ENCODE data around the gene GALM.

Gene GALM

DNA sequence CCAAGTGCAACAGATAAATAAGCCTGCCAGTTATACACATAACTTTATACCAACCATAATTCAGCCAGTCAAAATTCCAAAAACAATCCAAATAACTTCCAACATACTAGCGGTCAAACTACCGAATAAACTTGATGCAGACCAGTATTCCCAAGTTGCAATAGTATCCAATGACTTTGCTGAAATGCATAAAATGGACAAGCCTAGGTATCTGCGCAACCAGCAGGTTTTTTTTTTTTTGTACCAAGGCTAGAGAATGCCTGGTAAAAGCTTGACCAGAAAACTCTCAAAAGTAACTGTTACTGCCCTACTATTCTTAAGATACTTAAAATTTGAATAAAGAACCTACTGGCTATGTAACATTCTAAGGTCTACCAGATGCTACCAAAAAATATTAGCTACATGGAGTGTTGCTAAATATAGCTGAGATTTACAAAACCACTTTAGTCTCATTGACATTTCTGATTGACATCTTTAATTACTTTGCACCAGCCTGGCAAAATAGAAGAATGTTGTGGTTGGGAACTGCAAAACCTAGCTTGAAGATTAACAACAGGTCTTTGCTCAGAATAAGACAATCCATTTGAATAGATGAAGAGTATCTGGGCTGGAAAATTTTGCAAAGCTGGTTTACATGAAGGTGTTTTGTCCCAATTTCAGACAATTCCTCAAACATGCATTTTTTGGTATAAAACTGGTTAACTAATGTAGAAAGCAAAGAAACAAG lies 77.9 kb downstream of the GALM start:
- Histone ChIP-seq H3K4me2 (no peak overlapping the region), H4K20me1 (ENCODE audit: insufficient read depth) (peaks cover 49% of the 10 kb centered on the region), H3K36me3 (ENCODE audit: insufficient read depth) (peaks cover 49% of the 10 kb centered on the region; the same call in 1 of the 2 replicates), H2AFZ (ENCODE audit: low read depth) (no peak overlapping the region), H3K27ac (peak overlapping the region; percentile 7; the same call in 1 of the 2 replicates), H3K4me1 (ENCODE audit: low read depth, poor library complexity, severe bottlenecking) (peaks cover 70% of the 10 kb centered on the region), H3K9ac (no peak overlapping the region), H3K4me3 (IDR thresholded peaks at IDR 0.05; ENCODE audit: insufficient read depth, low read depth, low read length) (no peak overlapping the region), H3K79me2 (ENCODE audit: insufficient read depth, low read depth) (peaks cover 68% of the 10 kb centered on the region), H3K27me3 (ENCODE audit: insufficient read depth, low read depth) (no peaks in the 10 kb centered on the region; the same call in 1 of the 2 replicates)
- TF ChIP-seq, protein P1, sequence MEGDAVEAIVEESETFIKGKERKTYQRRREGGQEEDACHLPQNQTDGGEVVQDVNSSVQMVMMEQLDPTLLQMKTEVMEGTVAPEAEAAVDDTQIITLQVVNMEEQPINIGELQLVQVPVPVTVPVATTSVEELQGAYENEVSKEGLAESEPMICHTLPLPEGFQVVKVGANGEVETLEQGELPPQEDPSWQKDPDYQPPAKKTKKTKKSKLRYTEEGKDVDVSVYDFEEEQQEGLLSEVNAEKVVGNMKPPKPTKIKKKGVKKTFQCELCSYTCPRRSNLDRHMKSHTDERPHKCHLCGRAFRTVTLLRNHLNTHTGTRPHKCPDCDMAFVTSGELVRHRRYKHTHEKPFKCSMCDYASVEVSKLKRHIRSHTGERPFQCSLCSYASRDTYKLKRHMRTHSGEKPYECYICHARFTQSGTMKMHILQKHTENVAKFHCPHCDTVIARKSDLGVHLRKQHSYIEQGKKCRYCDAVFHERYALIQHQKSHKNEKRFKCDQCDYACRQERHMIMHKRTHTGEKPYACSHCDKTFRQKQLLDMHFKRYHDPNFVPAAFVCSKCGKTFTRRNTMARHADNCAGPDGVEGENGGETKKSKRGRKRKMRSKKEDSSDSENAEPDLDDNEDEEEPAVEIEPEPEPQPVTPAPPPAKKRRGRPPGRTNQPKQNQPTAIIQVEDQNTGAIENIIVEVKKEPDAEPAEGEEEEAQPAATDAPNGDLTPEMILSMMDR (conservative IDR thresholded peaks at IDR 0.05; ENCODE audit: low read depth, low read length) = no peak

- no peak overlapping the region for H3K4me3 ChIP-seq (IDR thresholded peaks at IDR 0.05; ENCODE audit: insufficient read depth, low read depth, low read length)
- TF ChIP-seq, protein P1 (conservative IDR thresholded peaks at IDR 0.05; ENCODE audit: low read depth, low read length) = no peak
- H3K27me3 ChIP-seq (ENCODE audit: insufficient read depth, low read depth) = no peaks in the 10 kb centered on the region; the same call in 1 of the 2 replicates
- H3K79me2 ChIP-seq (ENCODE audit: insufficient read depth, low read depth) = peaks cover 73% of the 10 kb centered on the region
- H3K9ac ChIP-seq = no peak overlapping the region
- H3K4me2 ChIP-seq = no peak overlapping the region
- peaks cover 76% of the 10 kb centered on the region for H3K4me1 ChIP-seq (ENCODE audit: low read depth, poor library complexity, severe bottlenecking)
- peaks cover 55% of the 10 kb centered on the region; the same call in 1 of the 2 replicates for H3K36me3 ChIP-seq (ENCODE audit: insufficient read depth)
- H2AFZ ChIP-seq (ENCODE audit: low read depth) = no peak overlapping the region
- peak overlapping the region; percentile 7; the same call in 1 of the 2 replicates for H3K27ac ChIP-seq
- H4K20me1 ChIP-seq (ENCODE audit: insufficient read depth) = peaks cover 52% of the 10 kb centered on the region
Measured at GRCh38 chr2:38744399-38744780, 78.5 kb downstream of the GALM start.

GRCh38 chr2:38745267-38745666 lies 79.4 kb downstream of the GALM start:
- Histone ChIP-seq H3K9ac (no peak overlapping the region), H3K27me3 (ENCODE audit: insufficient read depth, low read depth) (no peaks in the 10 kb centered on the region; the same call in 1 of the 2 replicates), H3K27ac (peak overlapping the region; percentile 7; the same call in 1 of the 2 replicates), H4K20me1 (ENCODE audit: insufficient read depth) (peaks cover 61% of the 10 kb centered on the region), H3K4me2 (peak overlapping the region; percentile 3; the same call in 1 of the 2 replicates), H2AFZ (ENCODE audit: low read depth) (no peak overlapping the region), H3K79me2 (ENCODE audit: insufficient read depth, low read depth) (peaks cover 78% of the 10 kb centered on the region), H3K4me3 (IDR thresholded peaks at IDR 0.05; ENCODE audit: insufficient read depth, low read depth, low read length) (no peak overlapping the region), H3K36me3 (ENCODE audit: insufficient read depth) (peaks cover 63% of the 10 kb centered on the region; the same call in 1 of the 2 replicates), H3K4me1 (ENCODE audit: low read depth, poor library complexity, severe bottlenecking) (peaks cover 79% of the 10 kb centered on the region)
- TF ChIP-seq, protein P1 (conservative IDR thresholded peaks at IDR 0.05; ENCODE audit: low read depth, low read length) = no peak

DNA sequence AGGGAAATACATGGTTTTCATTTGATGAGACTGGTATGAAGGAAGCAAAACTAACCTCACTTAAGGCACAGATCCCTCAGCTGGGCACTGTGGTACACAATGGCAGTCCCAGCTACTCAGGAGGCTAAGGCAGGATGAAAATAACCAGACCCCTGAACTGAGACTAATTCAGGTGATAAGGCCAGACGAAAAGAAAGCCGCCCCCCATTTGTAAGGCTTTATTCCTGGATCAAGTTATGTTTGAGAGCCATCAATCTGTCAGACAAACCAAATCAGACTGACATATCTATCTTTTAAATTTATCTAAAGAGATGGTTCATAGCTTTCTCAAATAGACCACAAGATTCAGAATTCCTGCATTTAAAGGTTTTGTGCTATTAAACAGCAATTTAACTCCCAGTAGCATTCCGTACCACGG lies 81.1 kb downstream of the GALM start:
- Histone ChIP-seq H3K36me3 (ENCODE audit: insufficient read depth) (peaks cover 63% of the 10 kb centered on the region; the same call in 1 of the 2 replicates), H3K27me3 (ENCODE audit: insufficient read depth, low read depth) (no peaks in the 10 kb centered on the region; the same call in 1 of the 2 replicates), H3K27ac (peak overlapping the region; percentile 7; the same call in 1 of the 2 replicates), H3K4me1 (ENCODE audit: low read depth, poor library complexity, severe bottlenecking) (peaks cover 71% of the 10 kb centered on the region), H2AFZ (ENCODE audit: low read depth) (no peak overlapping the region), H3K4me3 (IDR thresholded peaks at IDR 0.05; ENCODE audit: insufficient read depth, low read depth, low read length) (no peak overlapping the region), H4K20me1 (ENCODE audit: insufficient read depth) (peaks cover 59% of the 10 kb centered on the region), H3K9ac (no peak overlapping the region), H3K79me2 (ENCODE audit: insufficient read depth, low read depth) (peaks cover 85% of the 10 kb centered on the region), H3K4me2 (peak overlapping the region; percentile 87; the same call in 1 of the 2 replicates)
- TF ChIP-seq, protein P1 (conservative IDR thresholded peaks at IDR 0.05; ENCODE audit: low read depth, low read length) = no peak
